ENCODE results near the gene LAMB3. TPM values are rescaled to one million over a fixed set of nuclear protein-coding genes. Genes with fewer than 3 reads are reported as not detected.

Gene LAMB3
- total RNA-seq, 2 experiments from 2014 or later, result 0.60 to 0.70 TPM

DNA sequence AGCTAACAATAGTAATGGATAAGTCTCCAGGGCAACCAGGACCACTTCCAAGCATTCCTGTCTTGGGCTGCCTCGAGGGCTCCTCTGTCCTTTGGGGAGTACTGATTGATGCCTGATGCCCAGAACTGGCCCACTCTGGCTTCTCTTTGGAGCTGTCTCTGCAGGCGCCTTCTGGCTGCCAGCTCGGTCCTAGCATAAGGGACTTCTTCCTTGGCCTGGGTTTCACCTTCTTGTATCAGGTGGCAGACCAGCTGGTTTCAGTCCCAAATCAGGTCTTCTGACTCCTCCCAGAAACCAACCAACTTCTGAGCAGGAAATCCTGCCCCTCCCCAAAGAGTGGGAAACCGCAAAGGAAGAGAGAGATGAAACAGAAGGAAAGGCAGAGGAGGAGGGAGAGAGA, 33.6 kb upstream of the LAMB3 start:
- no peak for TF ChIP-seq CTCF (IDR thresholded peaks at IDR 0.05)
- peaks cover 18% of the 10 kb centered on the region for H3K4me1 Mint-ChIP-seq (ENCODE audit: low read depth)
- no peaks in the 10 kb centered on the region for H3K36me3 Mint-ChIP-seq (ENCODE audit: low read depth)
- CTCF ChIA-PET, result interaction anchor here (0.7 to 1.7 kb wide), 4 partner anchors 12 to 119 kb away, joined by 3 to 8 read pairs (median 4); no protein-coding TSS in a partner anchor
- intact Hi-C loops (cut with micrococcal nuclease), result no loop called here
- H3K27ac Mint-ChIP-seq, result no peak overlapping the region
- DNase-seq (peak; percentile 31), ATAC-seq (peak; percentile 49)
- peaks cover 11% of the 10 kb centered on the region for H3K27me3 Mint-ChIP-seq
- POLR2A ChIA-PET, result interaction anchor here (0.6 kb wide), 1 partner anchor 94 kb away, joined by 3 read pairs; no protein-coding TSS in a partner anchor
- H3K9me3 Mint-ChIP-seq, result no peaks in the 10 kb centered on the region
- H3K4me3 Mint-ChIP-seq, result no peak overlapping the region

DNA sequence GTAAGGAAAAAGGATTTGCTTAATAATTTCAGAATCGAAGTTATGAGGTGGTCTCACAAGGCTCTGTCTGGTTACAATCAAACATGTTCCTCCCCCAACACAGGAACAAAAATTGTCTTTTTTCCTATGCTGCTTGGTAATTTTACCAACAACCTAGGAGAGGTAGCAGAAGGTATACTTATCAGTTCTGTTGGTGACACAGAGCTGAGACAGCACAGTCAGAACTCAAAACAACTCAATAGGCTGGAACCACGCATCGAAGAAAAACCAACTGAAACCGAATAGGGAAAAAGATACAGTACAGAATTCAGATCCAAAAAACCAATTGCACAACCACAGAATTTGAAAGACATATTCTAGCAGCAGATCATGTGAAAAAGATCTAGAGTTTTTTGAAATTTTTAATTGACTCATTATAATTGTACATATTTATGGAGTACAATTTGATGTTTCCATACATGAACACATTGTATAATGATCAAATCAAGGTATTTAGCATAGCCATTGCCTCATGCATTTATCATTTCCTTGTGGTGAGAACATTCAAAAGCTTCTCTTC, 26.8 kb upstream of the LAMB3 start:
- Mint-ChIP-seq H3K4me3 (no peak overlapping the region), H3K4me1 (ENCODE audit: low read depth) (peaks cover 14% of the 10 kb centered on the region), H3K36me3 (ENCODE audit: low read depth) (peaks cover 2% of the 10 kb centered on the region), H3K27ac (no peak overlapping the region), H3K27me3 (peaks cover 57% of the 10 kb centered on the region), H3K9me3 (no peaks in the 10 kb centered on the region)
- TF ChIP-seq CTCF (IDR thresholded peaks at IDR 0.05), result no peak
- intact Hi-C loops (cut with micrococcal nuclease), result no loop called here
- DNase-seq, result no peak
- CTCF ChIA-PET, result interaction anchor here (0.9 kb wide), 1 partner anchor 69 kb away, joined by 3 read pairs; no protein-coding TSS in a partner anchor
- ATAC-seq, result no peak
- POLR2A ChIA-PET, result interaction anchor here (1.2 kb wide), 1 partner anchor 21 kb away, joined by 3 read pairs; no protein-coding TSS in a partner anchor

- Mint-ChIP-seq H3K27ac (no peak overlapping the region), H3K36me3 (ENCODE audit: low read depth) (peaks cover 2% of the 10 kb centered on the region), H3K27me3 (peaks cover 55% of the 10 kb centered on the region), H3K4me3 (peak overlapping the region; percentile 69), H3K9me3 (no peaks in the 10 kb centered on the region), H3K4me1 (ENCODE audit: low read depth) (peaks cover 37% of the 10 kb centered on the region)
- DNase-seq (peak; percentile 11), ATAC-seq (no peak)
- intact Hi-C loops (cut with micrococcal nuclease), result no loop called here
- CTCF ChIA-PET, result interaction anchor here (1.4 to 2.3 kb wide), 4 partner anchors 9 to 106 kb away, joined by 3 to 8 read pairs (median 4); no protein-coding TSS in a partner anchor
- POLR2A ChIA-PET, result interaction anchor here (0.5 to 3.1 kb wide), 6 partner anchors 11 to 95 kb away, joined by 3 to 8 read pairs (median 3); partner anchors contain the start of genes LAMB3 and TRAF3IP3
- TF ChIP-seq CTCF (IDR thresholded peaks at IDR 0.05), result no peak
These were observed 23.4 kb upstream of the LAMB3 start for GRCh38 chr1:209675565-209676154.

- peaks cover 2% of the 10 kb centered on the region for H3K36me3 Mint-ChIP-seq (ENCODE audit: low read depth)
- H3K4me3 Mint-ChIP-seq, result peak within 1 kb of the TSS; percentile 69
- ATAC-seq, result peak; percentile 52
- ChIA-PET CTCF (interaction anchor here (1.4 to 2.3 kb wide), 3 partner anchors 8 to 73 kb away, joined by 3 to 8 read pairs (median 5); no protein-coding TSS in a partner anchor), POLR2A (interaction anchor here (0.5 to 3.1 kb wide), 7 partner anchors 10 to 95 kb away, joined by 3 to 8 read pairs (median 3); partner anchors contain the start of gene LAMB3)
- peak within 1 kb of the TSS; percentile 37 for H3K27ac Mint-ChIP-seq
- intact Hi-C loops (cut with micrococcal nuclease), result loop anchor here (5.0 kb wide), 1 partner anchor 77 kb away; no protein-coding TSS in a partner anchor
- H3K4me1 Mint-ChIP-seq (ENCODE audit: low read depth), result peaks cover 37% of the 10 kb centered on the region
- DNase-seq, result peak; percentile 70
- H3K9me3 Mint-ChIP-seq, result no peaks in the 10 kb centered on the region
- peaks cover 53% of the 10 kb centered on the region for H3K27me3 Mint-ChIP-seq
- TF ChIP-seq CTCF (IDR thresholded peaks at IDR 0.05), result no peak
These were observed 22.8 kb upstream of the LAMB3 start, which contains the start of gene G0S2 for GRCh38 chr1:209674957-209675564. G0S2 (plus strand) TSS chr1:209675412; CDS start chr1:209675685, 273 bp downstream.
